ENCODE results near the gene RIPOR1.

GRCh38 chr16:67565470-67566100, 37.0 kb downstream of the RIPOR1 start:
- TF ChIP-seq CTCF (IDR thresholded peaks at IDR 0.05; ENCODE audit: insufficient read depth, low read depth, low read length) = no peak
- TF ChIP-seq EZH2 (IDR thresholded peaks at IDR 0.05; ENCODE audit: insufficient read depth, low read length) = no peak
